Urinary bladder (tissue), 4 donors: ENCODE measurements around the gene R3HDM2. TPM values are rescaled to one million over a fixed set of nuclear protein-coding genes. Genes with fewer than 3 reads are reported as not detected.

Experiments used
- DNase-seq: peaks from one replicate; pipeline ENCODE4 v3.0.0-alpha.2; 2015; ENCODE audit errors: extremely low spot score
- H3K27ac ChIP-seq: one replicate; pipeline ENCODE4 v1.5.1; 2013; ENCODE audit warnings: low read depth, mild to moderate bottlenecking, moderate library complexity
- H3K36me3 ChIP-seq: one replicate; pipeline ENCODE4 v1.6.1; 2013; ENCODE audit warnings: mild to moderate bottlenecking, moderate library complexity; ENCODE audit not compliant: insufficient read depth
- H3K4me1 ChIP-seq: one replicate; pipeline ENCODE4 v1.6.1; 2013; ENCODE audit warnings: mild to moderate bottlenecking, moderate library complexity; ENCODE audit not compliant: insufficient read depth
- H3K4me3 ChIP-seq: one replicate; pipeline ENCODE4 v1.5.1; 2013; ENCODE audit warnings: low read depth, low read length
- WGBS: extraction: QIAGEN DNeasy Blood & Tissue Kit; methylation state at CpG from one replicate; pipeline ENCODE4 v1.1.7; 2013; 5-methylcytosine and 5-hydroxymethylcytosine counted together
- polyA plus RNA-seq: library from polyadenylated mRNA; stranded (reverse); fragments of 200-250 nt; gene quantifications from one replicate; pipeline ENCODE4 v1.2.3, GENCODE V29; 2013
- total RNA-seq: library from RNA; depleted of rRNA; stranded (reverse); fragments of >200 nt; gene quantifications from one replicate; pipeline ENCODE4 v1.2.3, GENCODE V29; 2014
- donor health status: healthy with polysubstance abuse.
- donor health status: healthy.

Gene R3HDM2
- total and polyA plus RNA-seq, 2 donors = 28.0 to 37.0 TPM

- Histone ChIP-seq H3K4me1 (no peaks in the 10 kb centered on the region), H3K36me3 (no peaks in the 10 kb centered on the region), H3K4me3 (no peak overlapping the region), H3K27ac (no peak overlapping the region)
- 74% methylated on average over 3 of the region's 3 CpGs for WGBS
- no peak for DNase-seq
Measured at GRCh38 chr12:57472391-57472790, 41.5 kb upstream of the R3HDM2 start.

- Histone ChIP-seq H3K4me3 (no peak overlapping the region), H3K4me1 (no peaks in the 10 kb centered on the region), H3K27ac (no peak overlapping the region), H3K36me3 (no peaks in the 10 kb centered on the region)
- DNase-seq = no peak
- 86% methylated on average over 3 of the region's 3 CpGs for whole genome bisulfite sequencing
Measured at GRCh38 chr12:57471661-57472060, 40.8 kb upstream of the R3HDM2 start.

GRCh38 chr12:57470970-57471656 is 40.3 kb upstream of the R3HDM2 start:
- 88% methylated on average over 4 of the region's 4 CpGs for WGBS
- no peak for DNase-seq
- Histone ChIP-seq H3K36me3 (no peaks in the 10 kb centered on the region), H3K4me3 (no peak overlapping the region), H3K27ac (no peak overlapping the region), H3K4me1 (no peaks in the 10 kb centered on the region)

- H3K27ac ChIP-seq = no peak overlapping the region
- 92% methylated on average over 14 of the region's 14 CpGs for WGBS
Measured at GRCh38 chr12:57470286-57470969, 39.6 kb upstream of the R3HDM2 start.

GRCh38 chr12:57469296-57470164 is 38.7 kb upstream of the R3HDM2 start:
- no peaks in the 10 kb centered on the region for H3K36me3 ChIP-seq
- DNase-seq = no peak
- H3K4me1 ChIP-seq = no peaks in the 10 kb centered on the region
- no peak overlapping the region for H3K27ac ChIP-seq
- H3K4me3 ChIP-seq = no peak overlapping the region
- 85% methylated on average over 10 of the region's 10 CpGs for WGBS

More at GRCh38 chr12:57470286-57470969, 39.6 kb upstream of the R3HDM2 start:
- Histone ChIP-seq H3K4me3 (no peak overlapping the region), H3K4me1 (no peaks in the 10 kb centered on the region), H3K36me3 (no peaks in the 10 kb centered on the region)
- DNase-seq = no peak

GRCh38 chr12:57467915-57468314 is 37.1 kb upstream of the R3HDM2 start:
- no peaks in the 10 kb centered on the region for H3K36me3 ChIP-seq
- WGBS = 82% methylated on average over 11 of the region's 11 CpGs
- H3K4me1 ChIP-seq = no peaks in the 10 kb centered on the region
- DNase-seq = no peak
- H3K27ac ChIP-seq = no peak overlapping the region
- no peak overlapping the region for H3K4me3 ChIP-seq

- 90% methylated on average over 12 of the region's 12 CpGs for WGBS
- H3K27ac ChIP-seq = no peak overlapping the region
- DNase-seq = no peak
- H3K4me1 ChIP-seq = no peaks in the 10 kb centered on the region
- no peaks in the 10 kb centered on the region for H3K36me3 ChIP-seq
- no peak overlapping the region for H3K4me3 ChIP-seq
Measured at GRCh38 chr12:57467212-57467874, 36.5 kb upstream of the R3HDM2 start.

GRCh38 chr12:57465747-57466505 is 35.1 kb upstream of the R3HDM2 start:
- whole genome bisulfite sequencing = 81% methylated on average over 14 of the region's 14 CpGs
- no peak for DNase-seq
- Histone ChIP-seq H3K36me3 (no peaks in the 10 kb centered on the region), H3K4me1 (no peaks in the 10 kb centered on the region), H3K4me3 (no peak overlapping the region), H3K27ac (no peak overlapping the region)

GRCh38 chr12:57465030-57465746 is 34.3 kb upstream of the R3HDM2 start:
- Histone ChIP-seq H3K4me3 (no peak overlapping the region), H3K4me1 (no peaks in the 10 kb centered on the region), H3K27ac (no peak overlapping the region), H3K36me3 (no peaks in the 10 kb centered on the region)
- no peak for DNase-seq
- 87% methylated on average over 6 of the region's 6 CpGs for WGBS

GRCh38 chr12:57464569-57464968 is 33.7 kb upstream of the R3HDM2 start:
- DNase-seq = no peak
- H3K27ac ChIP-seq = no peak overlapping the region
- H3K4me1 ChIP-seq = no peaks in the 10 kb centered on the region
- 94% methylated on average over 12 of the region's 12 CpGs for WGBS
- no peaks in the 10 kb centered on the region for H3K36me3 ChIP-seq
- H3K4me3 ChIP-seq = no peak overlapping the region

GRCh38 chr12:57462912-57463253 is 32.0 kb upstream of the R3HDM2 start:
- Histone ChIP-seq H3K4me3 (no peak overlapping the region), H3K36me3 (no peaks in the 10 kb centered on the region), H3K27ac (no peak overlapping the region), H3K4me1 (no peaks in the 10 kb centered on the region)
- DNase-seq = no peak
- 28% methylated on average over 5 of the region's 5 CpGs for WGBS

- no peaks in the 10 kb centered on the region for H3K4me1 ChIP-seq
- H3K27ac ChIP-seq = peak overlapping the region; percentile 75
- under 1% methylated on average over 28 of the region's 28 CpGs for WGBS
- peak overlapping the region; percentile 61 for H3K4me3 ChIP-seq
- DNase-seq = peak; percentile 80
- H3K36me3 ChIP-seq = no peaks in the 10 kb centered on the region
Measured at GRCh38 chr12:57462251-57462911, 31.5 kb upstream of the R3HDM2 start.
